HuH-7 (cell line): ENCODE data around the gene PTGES3.

Experiments
- DNase-seq: peaks from one replicate; pipeline ENCODE4 v3.0.0; 2011; ENCODE audit warnings: low spot score

The PTGES3 gene

DNA sequence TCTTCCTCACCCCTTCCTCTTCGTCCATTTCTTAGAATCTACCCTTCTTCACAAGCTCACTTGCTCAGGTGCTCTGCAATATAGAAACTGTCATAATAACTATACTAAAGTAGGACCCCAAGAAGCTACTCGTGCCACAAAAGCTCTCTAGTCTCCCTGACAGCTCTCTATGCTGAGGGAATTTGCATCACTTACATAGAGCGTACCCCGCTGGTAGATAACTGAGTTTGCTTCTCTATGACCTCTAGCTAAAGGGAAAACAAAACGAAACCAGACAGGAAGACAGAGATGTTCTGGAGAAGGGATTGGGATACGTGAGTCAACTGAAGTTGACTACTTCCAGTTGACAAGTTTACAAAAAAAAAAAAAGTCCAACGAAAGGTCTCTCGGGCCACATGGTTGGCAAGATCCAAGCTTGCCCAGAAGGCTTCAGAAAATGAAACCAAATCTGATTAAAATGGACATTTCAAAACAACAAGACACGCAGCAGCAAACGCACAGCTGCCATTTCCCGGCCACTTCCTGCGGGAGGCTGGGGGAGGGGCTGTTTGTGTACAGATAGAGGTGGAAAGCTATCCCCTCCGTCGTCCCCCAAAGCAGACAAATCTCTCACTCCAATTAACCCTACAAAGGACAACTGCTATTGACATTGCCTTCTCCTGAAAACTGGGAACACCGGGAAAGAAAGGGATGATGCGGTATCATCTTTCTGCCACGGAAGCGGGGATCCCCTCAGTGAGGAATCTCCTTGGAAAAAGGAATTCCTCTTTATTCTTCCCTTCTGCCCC, 59.2 kb downstream of the PTGES3 start:
- DNase-seq = no peak

DNA sequence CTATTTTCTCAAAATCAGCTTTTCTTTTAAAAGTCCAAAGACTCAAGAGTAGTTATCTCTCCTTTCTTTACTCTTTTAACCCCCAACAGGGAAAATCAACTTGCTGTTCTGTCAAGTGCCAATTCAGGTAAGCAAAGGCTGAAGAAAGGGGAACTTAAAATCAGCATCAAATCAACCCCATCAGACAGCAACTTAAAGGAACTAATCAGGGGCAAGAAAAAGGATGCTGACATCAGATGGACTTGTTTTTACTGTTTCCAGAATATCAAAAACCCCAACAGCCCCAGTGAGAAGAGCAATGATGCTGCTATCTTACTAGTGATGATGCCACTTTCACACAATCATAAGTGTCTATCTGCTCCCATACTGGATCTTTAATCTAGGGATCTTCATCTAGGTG, 61.4 kb downstream of the PTGES3 start:
- DNase-seq = no peak

DNA sequence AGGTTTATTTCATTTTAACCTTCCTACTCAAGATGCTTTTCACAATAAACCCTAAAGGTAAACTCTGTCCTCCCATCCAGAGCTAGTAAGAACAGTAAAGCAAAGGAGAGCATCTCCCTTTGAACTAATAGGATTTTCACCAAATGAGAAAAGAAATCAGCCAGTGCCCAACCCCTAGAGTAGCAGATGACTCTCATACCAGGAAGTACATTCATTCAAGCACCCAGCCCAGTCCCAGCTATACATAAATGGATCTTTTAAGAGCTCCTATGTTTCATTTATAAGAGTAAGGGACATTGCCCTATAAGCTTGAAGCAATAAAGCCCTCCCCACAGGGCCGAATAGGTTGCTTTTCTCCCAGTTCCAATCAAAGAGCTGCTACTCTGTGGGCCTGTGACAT, 65.5 kb downstream of the PTGES3 start:
- DNase-seq = no peak

DNA sequence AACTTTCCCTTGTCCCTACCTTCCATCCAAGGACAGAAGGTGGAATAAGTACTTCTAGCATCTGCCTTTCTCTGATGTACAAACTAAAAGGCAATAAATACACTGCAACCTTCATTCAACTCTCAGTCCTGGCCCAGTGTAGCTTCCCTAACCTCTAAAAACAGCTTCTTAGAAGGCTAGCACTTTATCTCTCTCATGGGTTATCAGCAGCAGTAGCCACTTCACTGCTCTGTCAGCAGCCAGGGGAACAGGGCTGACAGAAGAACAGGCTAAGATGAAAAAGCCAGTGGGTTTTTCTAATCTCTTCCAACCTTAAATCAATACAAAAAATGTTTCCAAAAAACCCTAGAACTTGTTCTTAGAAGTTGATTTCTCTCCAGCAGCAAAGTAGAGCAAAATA, 71.2 kb downstream of the PTGES3 start:
- DNase-seq = no peak

DNA sequence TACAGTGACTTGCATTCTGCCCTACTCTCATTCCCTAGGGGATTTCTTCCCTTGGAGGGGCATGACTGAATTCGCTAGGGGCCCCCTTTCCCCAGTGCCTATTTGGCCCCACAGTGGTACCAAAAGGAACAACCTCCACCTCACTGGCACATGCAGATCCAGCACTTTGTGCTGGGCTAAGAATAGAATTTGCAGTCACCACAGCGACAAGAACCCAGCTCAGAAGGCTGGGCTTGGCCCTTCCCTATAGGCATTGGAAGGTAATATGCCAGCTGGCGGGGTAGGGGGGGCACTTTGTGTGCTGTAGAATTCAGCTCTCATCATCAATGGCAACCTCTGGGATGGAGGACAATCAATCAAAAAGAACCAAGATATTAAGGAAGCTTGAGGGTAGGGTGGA, 71.8 kb downstream of the PTGES3 start:
- DNase-seq = no peak

DNA sequence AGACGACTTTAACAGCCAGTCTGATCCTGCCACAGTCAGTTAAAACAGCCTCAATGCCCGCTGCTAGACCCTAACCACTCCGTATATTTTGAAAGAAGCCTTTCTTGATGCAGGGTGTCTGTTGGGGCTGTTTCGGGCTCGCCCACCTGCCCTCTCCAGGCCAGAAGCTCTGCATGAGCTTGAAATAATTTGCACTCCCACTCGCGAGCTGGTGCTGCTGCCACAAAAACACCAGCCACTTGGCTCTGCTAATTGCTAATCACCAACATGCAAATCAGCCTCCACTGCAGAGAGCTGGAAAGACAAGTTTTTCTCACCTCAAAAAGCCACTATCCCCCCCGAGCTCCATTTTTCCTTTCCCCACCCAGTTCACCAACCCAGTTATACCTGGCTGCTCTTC, 73.5 kb downstream of the PTGES3 start:
- DNase-seq = no peak
